ENCODE data around the gene CENPL. TPM values are rescaled to one million over a fixed set of nuclear protein-coding genes. Genes with fewer than 3 reads are reported as not detected.
A peak's percentile ranks its signal among the peaks of the same experiment; 100 is the strongest.

CENPL gene
- polyA plus RNA-seq, 1 experiment: 8.7 TPM

DNA sequence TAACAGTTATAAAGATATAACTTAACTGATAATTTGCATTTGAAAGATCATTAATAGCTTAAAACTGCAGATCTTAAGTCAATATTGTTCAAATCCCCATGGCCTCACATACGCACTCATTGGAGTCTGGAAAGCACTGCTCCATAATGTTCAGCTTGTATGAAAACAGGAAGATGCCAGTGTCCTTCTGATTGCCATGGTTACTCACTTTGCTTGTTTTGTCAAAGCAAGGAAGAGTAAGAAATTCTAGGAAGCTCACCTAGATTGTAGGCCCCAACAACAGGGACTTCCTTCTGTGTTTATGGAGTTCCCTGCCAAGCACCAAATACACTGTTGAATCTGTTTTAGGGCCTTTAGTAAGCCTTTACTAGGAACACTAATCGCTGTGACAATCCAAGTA is 32.2 kb upstream of the CENPL start:
- TF ChIP-seq, protein P1, sequence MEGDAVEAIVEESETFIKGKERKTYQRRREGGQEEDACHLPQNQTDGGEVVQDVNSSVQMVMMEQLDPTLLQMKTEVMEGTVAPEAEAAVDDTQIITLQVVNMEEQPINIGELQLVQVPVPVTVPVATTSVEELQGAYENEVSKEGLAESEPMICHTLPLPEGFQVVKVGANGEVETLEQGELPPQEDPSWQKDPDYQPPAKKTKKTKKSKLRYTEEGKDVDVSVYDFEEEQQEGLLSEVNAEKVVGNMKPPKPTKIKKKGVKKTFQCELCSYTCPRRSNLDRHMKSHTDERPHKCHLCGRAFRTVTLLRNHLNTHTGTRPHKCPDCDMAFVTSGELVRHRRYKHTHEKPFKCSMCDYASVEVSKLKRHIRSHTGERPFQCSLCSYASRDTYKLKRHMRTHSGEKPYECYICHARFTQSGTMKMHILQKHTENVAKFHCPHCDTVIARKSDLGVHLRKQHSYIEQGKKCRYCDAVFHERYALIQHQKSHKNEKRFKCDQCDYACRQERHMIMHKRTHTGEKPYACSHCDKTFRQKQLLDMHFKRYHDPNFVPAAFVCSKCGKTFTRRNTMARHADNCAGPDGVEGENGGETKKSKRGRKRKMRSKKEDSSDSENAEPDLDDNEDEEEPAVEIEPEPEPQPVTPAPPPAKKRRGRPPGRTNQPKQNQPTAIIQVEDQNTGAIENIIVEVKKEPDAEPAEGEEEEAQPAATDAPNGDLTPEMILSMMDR (IDR thresholded peaks at IDR 0.05; ENCODE audit: low read depth, low read length): no peak
- Histone ChIP-seq H3K9me3 (ENCODE audit: control insufficient read depth, insufficient read depth, low read length) (no peaks in the 10 kb centered on the region), H3K27ac (ENCODE audit: low read depth, low read length) (peak overlapping the region; percentile 59), H3K27me3 (ENCODE audit: control insufficient read depth, insufficient read depth, low read length) (no peaks in the 10 kb centered on the region), H3K4me3 (ENCODE audit: low read depth, low read length) (no peak overlapping the region)
- ChIA-PET CTCF (no interaction called here), POLR2A (interaction anchor here (0.8 to 3.0 kb wide), 3 partner anchors 9 to 12 kb away, joined by 4 to 13 read pairs (median 8); partner anchors contain the start of genes GAS5 and ZBTB37)
- no peak for DNase-seq (ENCODE audit: low read depth, low spot score)

DNA sequence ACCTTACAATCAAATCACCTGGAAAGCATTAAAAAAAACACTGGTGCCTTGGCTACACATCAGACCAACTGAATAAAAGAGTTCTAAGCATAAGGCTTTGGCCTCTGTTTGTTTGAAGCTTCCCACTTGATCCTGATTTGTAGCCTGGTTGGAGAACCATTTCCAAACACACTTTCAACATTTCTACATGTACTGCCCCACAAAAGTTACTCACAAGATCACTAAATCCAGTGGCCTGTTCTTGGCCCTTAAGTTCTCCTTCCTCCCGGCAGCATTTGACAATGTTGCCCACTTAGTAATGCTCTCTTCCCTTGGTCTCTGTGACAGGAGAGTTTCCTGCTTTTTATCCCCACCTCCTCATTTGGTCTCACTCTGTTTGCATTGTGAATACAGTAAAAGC is 31.3 kb upstream of the CENPL start:
- CTCF ChIA-PET: interaction anchor here (0.6 kb wide), 1 partner anchor 215 kb away, joined by 4 read pairs; no protein-coding TSS in a partner anchor
- TF ChIP-seq, protein P1 (IDR thresholded peaks at IDR 0.05; ENCODE audit: low read depth, low read length): no peak
- H3K27me3 ChIP-seq (ENCODE audit: control insufficient read depth, insufficient read depth, low read length): no peaks in the 10 kb centered on the region
- no peak for DNase-seq (ENCODE audit: low read depth, low spot score)
- no peaks in the 10 kb centered on the region for H3K9me3 ChIP-seq (ENCODE audit: control insufficient read depth, insufficient read depth, low read length)
- no peak overlapping the region for H3K4me3 ChIP-seq (ENCODE audit: low read depth, low read length)
- POLR2A ChIA-PET: interaction anchor here (3.0 kb wide), 1 partner anchor 12 kb away, joined by 13 read pairs; the partner anchor contains the start of genes GAS5 and ZBTB37
- peak overlapping the region; percentile 55 for H3K27ac ChIP-seq (ENCODE audit: low read depth, low read length)

DNA sequence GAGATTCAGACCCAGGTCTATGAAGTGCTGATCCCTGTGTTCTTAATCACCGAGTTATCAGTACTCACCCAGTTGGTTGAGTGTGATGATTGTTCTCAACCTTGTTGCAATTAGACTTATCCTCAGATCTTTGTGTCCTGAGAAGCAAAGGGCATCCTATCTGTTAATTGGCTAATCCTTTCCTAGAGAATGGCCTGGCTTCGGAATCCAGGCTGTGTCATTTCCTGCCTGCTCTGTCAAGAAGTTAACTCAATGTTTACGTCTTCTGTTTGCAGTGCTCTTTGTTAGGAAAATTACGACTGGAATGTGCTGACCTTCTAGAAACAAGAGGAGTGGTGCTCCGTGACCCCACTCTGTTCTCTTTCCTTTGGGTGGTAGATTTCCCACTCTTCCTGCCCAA is 28.4 kb upstream of the CENPL start:
- Histone ChIP-seq H3K9me3 (ENCODE audit: control insufficient read depth, insufficient read depth, low read length) (no peaks in the 10 kb centered on the region), H3K4me3 (ENCODE audit: low read depth, low read length) (no peak overlapping the region), H3K27ac (ENCODE audit: low read depth, low read length) (peak overlapping the region; percentile 66), H3K27me3 (ENCODE audit: control insufficient read depth, insufficient read depth, low read length) (no peaks in the 10 kb centered on the region)
- POLR2A ChIA-PET: interaction anchor here (1.2 to 3.0 kb wide), 4 partner anchors 10 to 441 kb away, joined by 5 to 32 read pairs (median 7); partner anchors contain the start of genes DARS2, GAS5 and ZBTB37
- DNase-seq (ENCODE audit: low read depth, low spot score): peak; percentile 46
- TF ChIP-seq, protein P1 (IDR thresholded peaks at IDR 0.05; ENCODE audit: low read depth, low read length): no peak
- CTCF ChIA-PET: no interaction called here

DNA sequence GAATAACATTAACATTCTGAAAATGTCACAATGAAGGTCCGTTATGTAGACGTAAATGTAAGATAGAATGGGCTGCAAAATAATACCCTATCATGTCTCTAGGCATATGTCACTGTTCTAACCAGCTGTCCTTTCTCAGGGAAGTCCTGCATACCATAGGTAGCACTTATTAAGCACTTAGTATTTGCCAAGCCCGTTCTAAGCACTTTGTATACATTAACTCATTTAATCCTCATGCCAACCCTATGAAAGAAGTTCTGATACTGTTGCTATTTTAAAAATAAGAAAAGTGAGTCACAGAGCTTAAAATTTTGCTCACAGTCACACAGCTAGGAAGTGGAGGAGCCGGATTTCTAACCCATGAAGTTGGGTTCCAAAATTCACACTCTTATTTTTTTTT is 27.4 kb upstream of the CENPL start:
- H3K4me3 ChIP-seq (ENCODE audit: low read depth, low read length): no peak overlapping the region
- ChIA-PET POLR2A (interaction anchor here (0.7 to 3.0 kb wide), 7 partner anchors 9 to 440 kb away, joined by 3 to 32 read pairs (median 5); partner anchors contain the start of genes DARS2, GAS5 and ZBTB37), CTCF (no interaction called here)
- H3K27ac ChIP-seq (ENCODE audit: low read depth, low read length): peak overlapping the region; percentile 66
- H3K27me3 ChIP-seq (ENCODE audit: control insufficient read depth, insufficient read depth, low read length): no peaks in the 10 kb centered on the region
- H3K9me3 ChIP-seq (ENCODE audit: control insufficient read depth, insufficient read depth, low read length): no peaks in the 10 kb centered on the region
- DNase-seq (ENCODE audit: low read depth, low spot score): no peak
- TF ChIP-seq, protein P1 (IDR thresholded peaks at IDR 0.05; ENCODE audit: low read depth, low read length): no peak

DNA sequence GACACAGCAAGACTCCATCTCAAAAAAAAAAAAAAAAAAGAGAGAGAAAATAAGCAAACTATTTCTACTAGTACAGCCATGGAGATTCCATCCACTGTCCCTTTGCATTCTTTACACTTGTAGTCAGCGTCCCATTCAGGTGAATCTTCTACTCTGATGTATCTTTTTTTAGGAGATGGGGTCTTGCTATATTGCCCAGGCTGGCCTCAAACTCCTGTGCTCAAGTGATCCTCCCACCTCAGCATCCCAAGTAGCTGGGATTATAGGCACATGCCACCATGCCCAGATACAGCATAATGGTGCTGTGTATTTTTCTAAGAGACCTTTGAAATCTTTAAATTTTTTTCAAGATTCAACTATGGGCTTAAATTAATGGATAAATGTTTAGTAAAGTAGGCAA is 8.1 kb upstream of the CENPL start:
- Histone ChIP-seq H3K4me3 (ENCODE audit: low read depth, low read length) (no peak overlapping the region), H3K27ac (ENCODE audit: low read depth, low read length) (no peak overlapping the region), H3K27me3 (ENCODE audit: control insufficient read depth, insufficient read depth, low read length) (no peaks in the 10 kb centered on the region), H3K9me3 (ENCODE audit: control insufficient read depth, insufficient read depth, low read length) (no peaks in the 10 kb centered on the region)
- POLR2A ChIA-PET: no interaction called here
- CTCF ChIA-PET: interaction anchor here (0.5 kb wide), 1 partner anchor 403 kb away, joined by 3 read pairs; no protein-coding TSS in a partner anchor
- TF ChIP-seq, protein P1 (IDR thresholded peaks at IDR 0.05; ENCODE audit: low read depth, low read length): no peak
- no peak for DNase-seq (ENCODE audit: low read depth, low spot score)
